ENCODE results near the gene ACTL8.
A peak's percentile ranks its signal among the peaks of the same experiment; 100 is the strongest.

ACTL8 gene

GRCh38 chr1:17729909-17730308, 25.2 kb upstream of the ACTL8 start:
- no peaks in the 10 kb centered on the region for H3K36me3 ChIP-seq (ENCODE audit: control insufficient read depth in 1 of 2, insufficient read depth in 2 of 2, low read depth in 1 of 2, low read length in 2 of 2)

GRCh38 chr1:17731460-17731859, 23.7 kb upstream of the ACTL8 start:
- H3K27ac ChIP-seq (ENCODE audit: low read length, poor library complexity, severe bottlenecking) = no peak overlapping the region
- H2AFZ ChIP-seq (ENCODE audit: low read depth, low read length) = no peak overlapping the region
- no peak overlapping the region for H2BK5ac ChIP-seq (ENCODE audit: low read depth, low read length, poor library complexity, severe bottlenecking)
- H3K79me1 ChIP-seq (replicated peaks; ENCODE audit: low read length, poor library complexity, severe bottlenecking) = no peaks in the 10 kb centered on the region
- H2BK120ac ChIP-seq (ENCODE audit: low read depth, low read length) = no peak overlapping the region
- no peaks in the 10 kb centered on the region for H3K36me3 ChIP-seq (ENCODE audit: control insufficient read depth in 1 of 2, insufficient read depth in 2 of 2, low read depth in 1 of 2, low read length in 2 of 2)
- WGBS = 94% methylated on average over 5 of the region's 5 CpGs
- no peak overlapping the region for H3K9ac ChIP-seq (ENCODE audit: low read length)
- no peaks in the 10 kb centered on the region for H3K9me3 ChIP-seq (ENCODE audit: control insufficient read depth, low read length)
- H3K4me2 ChIP-seq (ENCODE audit: low read length, poor library complexity, severe bottlenecking) = no peak overlapping the region
- H3K23ac ChIP-seq (ENCODE audit: low read length in 2 of 2) = no peak overlapping the region
- H4K8ac ChIP-seq (ENCODE audit: low read length) = no peak overlapping the region
- no peak overlapping the region for H3K4ac ChIP-seq (ENCODE audit: low read depth in 1 of 2, low read length in 2 of 2)
- no peak for DNase-seq
- no peak overlapping the region for H3K14ac ChIP-seq (ENCODE audit: low read length in 2 of 2)
- no peak overlapping the region for H3K18ac ChIP-seq (ENCODE audit: low read depth in 1 of 2, low read length in 2 of 2)
- H3K27me3 ChIP-seq (ENCODE audit: control insufficient read depth in 1 of 2, insufficient read depth in 1 of 2, low read length in 2 of 2) = peaks cover 0 to 3% of the 10 kb centered on the region in 2 experiments
- no peak overlapping the region for H2BK12ac ChIP-seq (ENCODE audit: low read length in 2 of 2)
- no peak overlapping the region for H4K91ac ChIP-seq (ENCODE audit: low read length)
- no peak overlapping the region for H3K4me3 ChIP-seq (ENCODE audit: insufficient read depth in 1 of 2, low read depth in 1 of 2, low read length in 2 of 2)
- H2BK15ac ChIP-seq (ENCODE audit: low read depth, poor library complexity, severe bottlenecking) = no peak overlapping the region
- peaks cover 2% of the 10 kb centered on the region for H3K4me1 ChIP-seq (ENCODE audit: control insufficient read depth, insufficient read depth, low read depth, low read length)
- H2AK5ac ChIP-seq (ENCODE audit: low read length, severe bottlenecking) = no peak overlapping the region

More at GRCh38 chr1:17729909-17730308, 25.2 kb upstream of the ACTL8 start:
- H3K14ac ChIP-seq (ENCODE audit: low read length in 2 of 2) = no peak overlapping the region
- no peak overlapping the region for H4K91ac ChIP-seq (ENCODE audit: low read length)
- no peak overlapping the region for H3K27ac ChIP-seq (ENCODE audit: low read length, poor library complexity, severe bottlenecking)
- no peak overlapping the region for H2AFZ ChIP-seq (ENCODE audit: low read depth, low read length)
- H3K9ac ChIP-seq (ENCODE audit: low read length) = no peak overlapping the region
- no peak overlapping the region for H3K4ac ChIP-seq (ENCODE audit: low read depth in 1 of 2, low read length in 2 of 2)
- 86% methylated on average over 9 of the region's 10 CpGs for WGBS
- no peak overlapping the region for H2BK5ac ChIP-seq (ENCODE audit: low read depth, low read length, poor library complexity, severe bottlenecking)
- peaks cover 2% of the 10 kb centered on the region for H3K4me1 ChIP-seq (ENCODE audit: control insufficient read depth, insufficient read depth, low read depth, low read length)
- H3K27me3 ChIP-seq (ENCODE audit: control insufficient read depth in 1 of 2, insufficient read depth in 1 of 2, low read length in 2 of 2) = peaks cover 0 to 6% of the 10 kb centered on the region in 2 experiments
- no peak overlapping the region for H3K4me3 ChIP-seq (ENCODE audit: insufficient read depth in 1 of 2, low read depth in 1 of 2, low read length in 2 of 2)
- no peak overlapping the region for H2AK5ac ChIP-seq (ENCODE audit: low read length, severe bottlenecking)
- DNase-seq = no peak
- no peaks in the 10 kb centered on the region for H3K9me3 ChIP-seq (ENCODE audit: control insufficient read depth, low read length)
- H3K79me1 ChIP-seq (replicated peaks; ENCODE audit: low read length, poor library complexity, severe bottlenecking) = no peaks in the 10 kb centered on the region
- H2BK120ac ChIP-seq (ENCODE audit: low read depth, low read length) = no peak overlapping the region
- no peak overlapping the region for H2BK15ac ChIP-seq (ENCODE audit: low read depth, poor library complexity, severe bottlenecking)
- H3K23ac ChIP-seq (ENCODE audit: low read length in 2 of 2) = no peak overlapping the region
- no peak overlapping the region for H3K18ac ChIP-seq (ENCODE audit: low read depth in 1 of 2, low read length in 2 of 2)
- H4K8ac ChIP-seq (ENCODE audit: low read length) = no peak overlapping the region
- no peak overlapping the region for H3K4me2 ChIP-seq (ENCODE audit: low read length, poor library complexity, severe bottlenecking)
- no peak overlapping the region for H2BK12ac ChIP-seq (ENCODE audit: low read length in 2 of 2)

DNA sequence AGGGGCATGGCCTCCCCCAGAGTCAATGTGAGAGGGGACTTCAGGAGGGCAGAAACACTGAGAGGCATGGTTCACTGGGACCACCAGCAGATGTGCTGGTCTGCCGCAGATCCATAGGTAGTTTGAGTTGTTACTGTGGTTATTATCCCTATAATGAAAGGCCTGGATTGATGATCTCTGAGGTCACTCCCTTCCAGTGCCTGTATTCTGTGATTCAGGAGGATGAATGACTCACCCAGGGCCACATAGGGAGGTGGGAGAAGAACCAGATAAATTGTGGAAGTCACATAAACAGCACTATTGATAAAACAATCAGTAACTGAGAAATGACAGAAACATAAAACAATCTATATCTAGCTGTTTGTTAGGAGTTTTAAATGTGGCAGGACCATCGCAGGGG, 22.7 kb upstream of the ACTL8 start:
- no peak overlapping the region for H2BK12ac ChIP-seq (ENCODE audit: low read length in 2 of 2)
- no peaks in the 10 kb centered on the region for H3K9me3 ChIP-seq (ENCODE audit: control insufficient read depth, low read length)
- peaks cover 2% of the 10 kb centered on the region for H3K4me1 ChIP-seq (ENCODE audit: control insufficient read depth, insufficient read depth, low read depth, low read length)
- peaks cover 3 to 5% of the 10 kb centered on the region in 2 experiments for H3K27me3 ChIP-seq (ENCODE audit: control insufficient read depth in 1 of 2, insufficient read depth in 1 of 2, low read length in 2 of 2)
- H2BK15ac ChIP-seq (ENCODE audit: low read depth, poor library complexity, severe bottlenecking) = no peak overlapping the region
- H3K27ac ChIP-seq (ENCODE audit: low read length, poor library complexity, severe bottlenecking) = no peak overlapping the region
- 65% methylated on average over 2 of the region's 2 CpGs for WGBS
- no peak overlapping the region for H3K9ac ChIP-seq (ENCODE audit: low read length)
- H3K4me2 ChIP-seq (ENCODE audit: low read length, poor library complexity, severe bottlenecking) = no peak overlapping the region
- H2BK120ac ChIP-seq (ENCODE audit: low read depth, low read length) = no peak overlapping the region
- no peaks in the 10 kb centered on the region for H3K36me3 ChIP-seq (ENCODE audit: control insufficient read depth in 1 of 2, insufficient read depth in 2 of 2, low read depth in 1 of 2, low read length in 2 of 2)
- H3K79me1 ChIP-seq (replicated peaks; ENCODE audit: low read length, poor library complexity, severe bottlenecking) = no peaks in the 10 kb centered on the region
- H4K8ac ChIP-seq (ENCODE audit: low read length) = no peak overlapping the region
- no peak overlapping the region for H2AFZ ChIP-seq (ENCODE audit: low read depth, low read length)
- no peak overlapping the region for H3K4me3 ChIP-seq (ENCODE audit: insufficient read depth in 1 of 2, low read depth in 1 of 2, low read length in 2 of 2)
- H3K4ac ChIP-seq (ENCODE audit: low read depth in 1 of 2, low read length in 2 of 2) = no peak overlapping the region
- H2AK5ac ChIP-seq (ENCODE audit: low read length, severe bottlenecking) = no peak overlapping the region
- H3K23ac ChIP-seq (ENCODE audit: low read length in 2 of 2) = no peak overlapping the region
- peak; percentile 16 for DNase-seq
- H4K91ac ChIP-seq (ENCODE audit: low read length) = no peak overlapping the region
- H3K14ac ChIP-seq (ENCODE audit: low read length in 2 of 2) = no peak overlapping the region
- H2BK5ac ChIP-seq (ENCODE audit: low read depth, low read length, poor library complexity, severe bottlenecking) = no peak overlapping the region
- H3K18ac ChIP-seq (ENCODE audit: low read depth in 1 of 2, low read length in 2 of 2) = no peak overlapping the region

DNA sequence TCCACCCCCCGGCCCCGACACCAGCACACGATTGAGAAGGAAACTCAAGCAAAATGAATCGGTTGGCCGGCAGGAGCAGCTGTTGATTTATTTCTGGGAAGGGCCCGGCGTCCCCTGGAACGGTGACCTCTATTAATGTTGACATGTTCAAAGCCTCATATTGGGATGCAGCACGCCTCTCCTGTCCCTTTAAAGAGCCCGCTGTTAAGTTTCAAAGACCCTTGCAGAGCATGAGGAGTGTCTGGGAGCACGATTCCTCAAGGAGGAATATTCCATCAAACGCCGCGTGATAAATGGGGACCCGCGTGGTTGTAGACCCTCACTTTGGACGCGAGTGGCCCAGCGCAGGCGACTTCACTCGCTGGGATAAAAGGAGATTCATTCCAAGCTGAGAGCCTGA, 21.5 kb upstream of the ACTL8 start:
- Histone ChIP-seq H2BK12ac (ENCODE audit: low read length in 2 of 2) (no peak overlapping the region), H3K27me3 (ENCODE audit: control insufficient read depth in 1 of 2, insufficient read depth in 1 of 2, low read length in 2 of 2) (peaks cover 3 to 7% of the 10 kb centered on the region in 2 experiments), H3K4me3 (ENCODE audit: insufficient read depth in 1 of 2, low read depth in 1 of 2, low read length in 2 of 2) (no peak overlapping the region), H3K14ac (ENCODE audit: low read length in 2 of 2) (no peak overlapping the region), H3K4me2 (ENCODE audit: low read length, poor library complexity, severe bottlenecking) (no peak overlapping the region), H3K23ac (ENCODE audit: low read length in 2 of 2) (no peak overlapping the region), H3K27ac (ENCODE audit: low read length, poor library complexity, severe bottlenecking) (no peak overlapping the region), H3K4ac (ENCODE audit: low read depth in 1 of 2, low read length in 2 of 2) (no peak overlapping the region), H2BK120ac (ENCODE audit: low read depth, low read length) (no peak overlapping the region), H3K4me1 (ENCODE audit: control insufficient read depth, insufficient read depth, low read depth, low read length) (peaks cover 2% of the 10 kb centered on the region), H3K9ac (ENCODE audit: low read length) (no peak overlapping the region), H3K9me3 (ENCODE audit: control insufficient read depth, low read length) (no peaks in the 10 kb centered on the region), H4K8ac (ENCODE audit: low read length) (no peak overlapping the region), H3K18ac (ENCODE audit: low read depth in 1 of 2, low read length in 2 of 2) (no peak overlapping the region), H2AFZ (ENCODE audit: low read depth, low read length) (no peak overlapping the region), H3K36me3 (ENCODE audit: control insufficient read depth in 1 of 2, insufficient read depth in 2 of 2, low read depth in 1 of 2, low read length in 2 of 2) (no peaks in the 10 kb centered on the region), H2BK15ac (ENCODE audit: low read depth, poor library complexity, severe bottlenecking) (no peak overlapping the region), H2AK5ac (ENCODE audit: low read length, severe bottlenecking) (no peak overlapping the region), H4K91ac (ENCODE audit: low read length) (no peak overlapping the region), H2BK5ac (ENCODE audit: low read depth, low read length, poor library complexity, severe bottlenecking) (no peak overlapping the region), H3K79me1 (replicated peaks; ENCODE audit: low read length, poor library complexity, severe bottlenecking) (no peaks in the 10 kb centered on the region)
- 88% methylated on average over 21 of the region's 21 CpGs for WGBS
- DNase-seq = no peak

Measured in mesenchymal stem cell (in vitro differentiated cells and primary cell).